Non-pigmented ciliary epithelial cell (primary cell): ENCODE data around the gene LDHB.
A peak's percentile ranks its signal among the peaks of the same experiment; 100 is the strongest.
"Not testable (repeated sequence)": the region's sequence is repeated elsewhere in the genome, so short reads cannot be mapped to it uniquely, and the experiment has no call there.

Source experiments
- DNase-seq: peaks from one replicate; pipeline ENCODE4 v3.0.0-alpha.2; 2010; ENCODE audit warnings: low read depth

LDHB gene

DNA sequence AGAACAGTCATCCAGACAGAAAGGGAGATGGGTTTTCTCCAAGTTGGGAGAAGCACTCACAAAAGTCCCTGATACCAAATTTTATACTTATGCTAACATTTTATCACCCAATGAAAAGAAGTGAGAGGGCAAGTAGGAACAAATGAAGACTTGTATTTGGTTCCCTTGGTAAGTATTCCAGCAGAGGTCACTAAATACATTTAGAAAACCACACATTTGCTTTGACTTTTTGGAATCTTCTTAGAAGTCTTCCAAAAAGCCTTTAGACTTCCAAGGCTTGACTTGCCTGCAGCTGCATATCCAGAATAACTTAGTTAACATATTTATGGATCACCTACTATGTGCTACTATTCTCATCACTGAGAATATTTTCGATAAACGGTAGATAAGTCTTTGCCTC, 49.9 kb downstream of the LDHB start:
- DNase-seq = peak; percentile 3

DNA sequence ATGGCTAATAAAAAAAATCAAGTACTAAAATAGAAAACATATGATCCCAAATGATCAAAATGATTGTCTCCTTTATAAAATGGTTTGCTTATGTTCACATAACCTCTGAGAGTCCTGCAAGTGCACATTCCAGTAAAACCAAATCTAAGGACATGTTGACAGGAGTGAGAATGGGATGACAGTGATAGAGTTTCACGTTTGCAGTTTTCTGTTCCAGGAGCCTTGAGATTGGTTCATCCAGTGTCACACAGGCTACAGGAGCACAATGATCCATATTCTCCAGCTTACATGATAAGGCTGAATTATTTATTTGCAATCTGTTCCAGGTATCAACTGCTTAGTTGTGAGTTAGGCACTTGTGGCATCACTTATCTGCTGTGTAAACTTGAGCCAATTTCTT, 51.5 kb downstream of the LDHB start:
- DNase-seq = no peak

DNA sequence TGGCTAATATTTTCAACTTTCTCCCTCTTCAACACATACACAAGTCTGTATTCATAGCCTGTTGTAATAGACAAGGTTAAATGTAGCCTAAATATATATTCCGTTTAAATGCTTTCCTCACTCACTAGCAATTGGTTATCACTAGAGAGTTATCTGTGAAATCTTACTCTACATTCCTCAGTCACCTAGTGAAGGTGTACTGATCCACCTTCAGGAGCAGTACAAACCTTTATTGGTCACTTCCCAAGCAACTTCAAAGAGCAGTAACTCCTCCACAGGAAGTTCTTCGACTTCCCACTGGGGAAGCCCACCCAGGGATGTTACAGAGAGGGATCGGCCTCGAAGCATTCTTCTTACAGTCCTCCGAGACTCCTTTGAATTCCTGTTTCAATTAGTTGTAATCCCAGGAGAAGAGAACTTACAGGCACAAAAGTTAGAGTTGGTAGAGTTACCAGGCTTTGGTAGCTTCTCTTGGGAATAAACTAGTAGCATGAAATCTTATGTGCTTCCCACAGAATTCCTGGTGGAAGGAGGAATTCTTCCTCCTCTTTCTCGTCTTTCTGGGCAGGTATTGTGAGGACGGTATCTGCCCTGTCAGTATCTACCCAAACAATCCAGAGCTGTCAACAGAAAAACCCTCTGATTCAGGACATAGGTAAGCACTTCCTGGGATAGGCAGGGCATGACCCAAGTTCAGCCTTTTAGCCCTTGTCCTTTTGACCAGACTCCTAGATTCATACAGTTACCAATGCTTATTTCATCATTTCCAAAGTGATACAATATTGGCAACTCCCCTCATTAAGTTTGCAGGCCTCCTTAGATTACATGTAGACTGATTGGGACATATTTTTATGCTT, 53.2 kb downstream of the LDHB start, which contains the start of gene GYS2:
GYS2 (minus strand) TSS at position 603 of the 857 bp plus-strand sequence; CDS start at position 348, 255 bp downstream.
- no peak for DNase-seq

DNA sequence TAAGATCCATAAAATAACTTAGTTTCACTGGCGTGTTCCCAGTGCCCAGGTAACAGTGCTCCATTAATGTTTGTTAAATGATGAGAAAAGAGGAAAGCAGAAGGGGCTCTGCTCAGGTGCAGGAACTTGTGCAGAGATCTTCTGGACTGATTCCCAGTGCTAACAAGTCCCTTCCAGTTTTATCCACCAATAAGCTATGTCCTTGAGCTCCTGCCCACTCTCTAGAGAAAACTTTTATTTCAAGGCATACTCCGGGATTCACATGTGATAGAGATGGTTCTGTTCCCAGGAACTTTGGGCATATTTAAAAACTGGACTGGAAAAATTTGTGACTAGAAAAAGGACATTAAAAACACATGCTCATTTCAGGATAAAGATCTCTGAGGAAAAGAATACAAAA, 54.9 kb downstream of the LDHB start:
- DNase-seq = no peak

DNA sequence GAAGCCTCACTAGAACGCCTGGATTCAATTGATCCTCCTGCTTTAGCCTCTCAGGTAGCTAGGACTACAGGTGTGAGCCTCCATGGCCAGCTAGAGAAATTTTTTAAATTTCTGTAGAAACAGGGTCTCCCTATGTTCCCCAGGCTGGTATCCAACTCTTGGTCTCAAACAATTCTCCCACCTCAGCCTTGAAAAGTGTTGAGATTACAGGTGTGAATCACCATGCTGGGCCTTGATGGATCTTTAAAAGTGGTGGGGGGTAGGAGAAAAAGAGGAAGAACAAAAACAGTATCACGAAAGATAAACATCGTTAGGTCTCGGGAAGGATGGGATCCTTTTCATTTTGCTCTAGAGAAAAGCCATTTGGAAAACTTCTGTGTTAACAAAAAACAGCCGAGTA, 57.4 kb downstream of the LDHB start:
- DNase-seq = no peak

DNA sequence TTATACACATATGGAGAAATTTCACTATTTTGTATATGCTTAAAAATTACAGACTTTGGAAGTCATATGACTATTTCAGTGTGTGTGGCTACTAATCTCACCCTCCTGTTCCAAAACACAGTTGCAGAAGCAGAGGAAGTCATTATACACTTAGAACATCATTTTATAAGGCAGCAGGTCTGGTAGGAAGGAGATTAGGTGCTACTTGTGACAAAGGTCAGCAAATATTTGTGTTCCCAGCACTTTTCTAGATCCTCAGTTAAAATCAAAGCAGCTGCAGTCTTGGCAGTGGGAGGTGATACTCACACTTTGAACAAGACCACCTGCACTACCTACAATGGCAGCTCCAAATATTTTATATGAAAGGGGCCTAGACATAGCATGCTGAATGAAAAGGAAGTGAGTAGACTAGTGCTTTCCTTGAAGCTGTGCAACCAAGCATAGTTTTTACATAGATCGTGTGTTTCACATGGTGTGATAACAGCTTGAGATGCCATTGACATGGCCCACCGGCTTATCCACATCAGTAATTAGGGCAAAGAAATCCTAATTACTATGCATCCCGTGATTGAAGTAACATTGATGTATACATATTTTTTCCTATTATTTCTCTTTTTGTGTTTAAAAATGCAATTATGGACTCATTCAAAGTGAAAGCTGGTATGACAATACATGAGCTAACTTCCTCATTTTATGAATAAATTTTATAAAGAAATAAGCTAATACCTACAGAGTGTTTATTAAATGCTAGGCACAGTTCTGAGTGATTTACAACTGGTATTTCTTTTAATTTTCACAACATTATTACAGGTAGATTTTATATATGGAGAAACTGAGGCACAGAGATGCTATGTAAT, 58.3 kb downstream of the LDHB start:
- no peak for DNase-seq

DNA sequence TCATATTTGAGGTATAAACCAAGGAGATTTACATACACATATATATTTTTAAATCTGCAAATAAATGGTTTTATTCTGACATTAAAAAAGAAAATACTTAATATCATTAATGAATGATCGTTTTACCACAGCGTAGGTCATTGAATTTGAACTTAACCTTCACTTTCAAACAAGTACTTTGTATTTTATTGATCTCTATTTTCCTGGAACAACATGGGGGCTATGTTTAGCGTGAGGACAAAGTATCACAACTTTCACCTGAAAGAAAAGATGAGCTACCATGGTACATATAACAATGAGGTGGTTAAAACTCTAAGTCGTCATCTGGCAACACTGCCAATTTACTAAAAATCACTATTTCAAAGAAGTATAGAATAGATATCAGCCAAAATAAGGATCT, 59.0 kb downstream of the LDHB start:
- DNase-seq = no peak

DNA sequence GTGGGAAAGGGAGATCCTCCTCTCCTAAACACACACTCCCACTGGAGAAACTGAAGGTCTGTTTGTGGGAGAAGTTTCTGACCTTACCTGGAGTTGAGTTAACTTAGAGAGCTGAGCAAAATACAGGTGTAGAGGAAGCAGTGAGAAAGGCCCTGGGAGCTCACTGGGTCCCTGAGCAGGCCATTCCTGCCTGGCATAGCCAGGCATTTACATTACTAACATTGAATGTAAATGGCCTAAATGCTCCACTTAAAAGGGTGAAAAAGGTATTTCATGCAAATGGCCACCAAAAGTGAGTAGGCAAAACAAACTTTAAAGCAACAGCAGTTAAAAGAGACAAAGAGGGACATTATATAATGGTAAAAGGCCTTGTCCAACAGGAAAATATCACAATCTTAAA, 62.3 kb downstream of the LDHB start:
- not testable (repeated sequence) for DNase-seq

DNA sequence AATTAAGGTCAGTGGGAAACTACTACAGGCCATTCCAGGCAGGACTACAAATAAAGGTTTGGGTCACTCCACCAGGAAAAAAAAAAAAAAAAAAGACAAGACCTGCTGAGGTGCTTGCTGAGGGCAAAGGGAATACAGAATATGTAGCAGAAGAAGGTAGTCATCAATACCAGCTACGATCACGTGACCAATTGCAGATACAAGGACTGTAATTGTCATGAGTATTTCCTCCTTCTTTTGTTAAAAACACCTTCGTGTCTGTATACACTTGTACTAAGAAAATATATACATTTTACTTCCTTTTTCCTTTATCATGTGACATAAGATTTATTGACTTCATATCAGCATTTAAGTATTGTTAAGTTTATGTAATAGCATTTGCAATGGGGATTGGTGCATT, 72.2 kb downstream of the LDHB start:
- DNase-seq = no peak
